GM12878 (cell line): ENCODE data around the gene ALG8. TPM values are rescaled to one million over a fixed set of nuclear protein-coding genes. Genes with fewer than 3 reads are reported as not detected.
"Not testable (repeated sequence)": the region's sequence is repeated elsewhere in the genome, so short reads cannot be mapped to it uniquely, and the experiment has no call there.

Source experiments
- ATAC-seq: fragments of 200-7000 bp; cut with Tn5 transposase; 3 replicates; pipeline ENCODE4 v1.9.1; 2020; ENCODE audit warnings: mild to moderate bottlenecking, moderate library complexity
- BruUV-seq: library from RNA; stranded (reverse); fragments of 400-500 nt; replicated peaks from 2 replicates; lab custom pipeline; 2021; lab: Mats Ljungman, UMichigan
- CTCF ChIA-PET: fragments of 300-600 bp; sonication (Branson Sonifier 250); formaldehyde crosslinking; extraction: SDS; loops from one replicate; lab custom pipeline; 2021; ENCODE audit warnings: inconsistent platforms; lab: Yijun Ruan, JAX
- POLR2A ChIA-PET: fragments of 350-600 bp; formaldehyde crosslinking; extraction: SDS; loops from one replicate; lab custom pipeline; 2021; ENCODE audit warnings: inconsistent platforms; lab: Charles Lee
- RAD21 ChIA-PET: fragments of 300-600 bp; sonication (Branson Sonifier 250); formaldehyde crosslinking; loops from one replicate; lab custom pipeline; 2023; ENCODE audit warnings: antibody characterized with exemption; ENCODE audit not compliant: unreplicated experiment; lab: Charles Lee
- SMC1A ChIA-PET: fragments of 300-600 bp; sonication (Branson Sonifier 250); formaldehyde crosslinking; loops from one replicate; lab custom pipeline; 2023; ENCODE audit not compliant: unreplicated experiment, uncharacterized antibody; lab: Charles Lee
- DNase-seq: peaks from one replicate; pipeline ENCODE4 v3.0.0-alpha.2; 2011; ENCODE audit warnings: low read depth, low spot score
- FAIRE-seq: peaks from 3 replicates; lab custom pipeline; 2011; peaks lifted over from hg19 to GRCh38; lab: Jason Lieb, UNC
- H2AFZ ChIP-seq: 2 replicates; pipeline ENCODE4 v1.6.0; 2011; ENCODE audit warnings: low read depth, low read length, control low read depth; ENCODE audit not compliant: control insufficient read depth
- H3K27ac ChIP-seq: 2 replicates; pipeline ENCODE4 v1.5.1; 2011; ENCODE audit warnings: control low read depth; ENCODE audit not compliant: control insufficient read depth, insufficient read depth
- H3K27me3 ChIP-seq, 2 experiments: replicated peaks in 1 of 2; 2 replicates each; pipeline versions ENCODE4 v1.6.0 to v1.6.1; 2011; ENCODE audit warnings: low read length in 1 of 2; ENCODE audit not compliant: control insufficient read depth in 2 of 2, insufficient read depth in 2 of 2
- H3K36me3 ChIP-seq, 2 experiments: 2 replicates each; pipeline ENCODE4 v1.5.1; 2011; ENCODE audit warnings: low read length in 1 of 2; ENCODE audit not compliant: control insufficient read depth in 2 of 2, insufficient read depth in 2 of 2
- H3K4me1 ChIP-seq: 2 replicates; pipeline ENCODE4 v1.6.1; 2011; ENCODE audit warnings: mild to moderate bottlenecking, low read length, moderate library complexity, mixed read lengths; ENCODE audit not compliant: control insufficient read depth, insufficient read depth
- H3K4me2 ChIP-seq: 2 replicates; pipeline ENCODE4 v1.6.0; 2011; ENCODE audit warnings: control low read depth; ENCODE audit not compliant: control insufficient read depth, insufficient read depth
- H3K4me3 ChIP-seq: fragments of 200-600 bp; sonication (generic); 2 replicates; pipeline ENCODE4 v1.5.1; 2016
- H3K79me2 ChIP-seq: 2 replicates; pipeline ENCODE4 v1.6.0; 2011; ENCODE audit warnings: low read length; ENCODE audit not compliant: control insufficient read depth, insufficient read depth
- H3K9ac ChIP-seq: 2 replicates; pipeline ENCODE4 v1.8.0; 2011; ENCODE audit warnings: low read length, control low read depth, mixed read lengths; ENCODE audit not compliant: control insufficient read depth, insufficient read depth
- H3K9me3 ChIP-seq: replicated peaks from 3 replicates; pipeline ENCODE4 v1.5.1; 2011; ENCODE audit warnings: mild to moderate bottlenecking, low read length; ENCODE audit not compliant: control insufficient read depth, insufficient read depth
- H4K20me1 ChIP-seq: 2 replicates; pipeline ENCODE4 v1.6.0; 2011; ENCODE audit not compliant: control insufficient read depth, insufficient read depth
- BACH1 ChIP-seq: fragments of 450-650 bp; IDR thresholded peaks from 2 replicates; pipeline ENCODE4 v1.6.1; 2017; ENCODE audit warnings: mild to moderate bottlenecking, borderline replicate concordance
- CREB1 ChIP-seq: IDR thresholded peaks from 2 replicates; pipeline ENCODE4 v1.6.1; 2012; ENCODE audit warnings: low read depth, mild to moderate bottlenecking, inconsistent platforms
- EGR1 ChIP-seq, 2 experiments: IDR thresholded peaks; 1 replicate in 1 of 2; 2 replicates in 1 of 2; pipeline ENCODE4 v1.6.1; 2011 to 2012; ENCODE audit warnings: low read depth in 2 of 2, low read length in 2 of 2, borderline replicate concordance in 1 of 2, mild to moderate bottlenecking in 1 of 2, moderate library complexity in 1 of 2
- FOS ChIP-seq: IDR thresholded peaks from 3 replicates; pipeline ENCODE4 v1.6.1; 2011; ENCODE audit warnings: borderline replicate concordance; ENCODE audit not compliant: insufficient read length; ENCODE audit errors: extremely low read depth
- FOXM1 ChIP-seq: IDR thresholded peaks from 2 replicates; pipeline ENCODE4 v1.6.1; 2012; ENCODE audit warnings: low read depth, mild to moderate bottlenecking, inconsistent platforms, low read length, moderate library complexity
- MAX ChIP-seq: IDR thresholded peaks from 2 replicates; pipeline ENCODE4 v1.6.1; 2012; ENCODE audit warnings: low read depth, low read length, improper control_type of control experiment
- MYC ChIP-seq: IDR thresholded peaks from 2 replicates; pipeline ENCODE4 v1.6.1; 2011; ENCODE audit warnings: mild to moderate bottlenecking, low read length, moderate library complexity, inconsistent platforms; ENCODE audit not compliant: insufficient read depth, insufficient replicate concordance, insufficient read length, severe bottlenecking
- PAX5 ChIP-seq: IDR thresholded peaks from 2 replicates; pipeline ENCODE4 v1.6.1; 2011; ENCODE audit warnings: low read depth, low read length, borderline replicate concordance
- RB1 ChIP-seq: fragments of 450-650 bp; formaldehyde crosslinking; IDR thresholded peaks from 2 replicates; pipeline ENCODE4 v1.6.1; 2017; ENCODE audit warnings: mild to moderate bottlenecking, borderline replicate concordance
- RBBP5 ChIP-seq: fragments of 200-600 bp; sonication (generic); conservative IDR thresholded peaks from 2 replicates; pipeline ENCODE4 v1.6.1; 2016
- RUNX3 ChIP-seq: IDR thresholded peaks from 2 replicates; pipeline ENCODE4 v1.6.1; 2012; ENCODE audit warnings: low read length, inconsistent platforms
- SMARCA5 ChIP-seq: fragments of 450-650 bp; IDR thresholded peaks from 2 replicates; pipeline ENCODE4 v1.6.1; 2017; ENCODE audit warnings: mild to moderate bottlenecking
- ZBED1 ChIP-seq: IDR thresholded peaks from 2 replicates; pipeline ENCODE4 v1.6.1; 2016; ENCODE audit warnings: borderline replicate concordance
- ZNF217 ChIP-seq: fragments of 450-650 bp; IDR thresholded peaks from 2 replicates; pipeline ENCODE4 v1.6.1; 2017; ENCODE audit warnings: antibody characterized with exemption, mild to moderate bottlenecking
- WGBS: methylation state at CpG from one replicate; pipeline ENCODE4 v1.1.6; 2016; ENCODE audit warnings: low lambda C conversion rate; ENCODE audit not compliant: insufficient replicate concordance, insufficient coverage; ENCODE audit errors: missing lambda C conversion rate; 5-methylcytosine and 5-hydroxymethylcytosine counted together
- in situ Hi-C: fragments of 300-500 bp; cut with MboI; formaldehyde crosslinking; loops from 9 replicates; pipeline ENCODE4 v1.14.3; 2018; ENCODE audit warnings: mixed read lengths
- intact Hi-C: fragments of 100-400 bp; cut with micrococcal nuclease; formaldehyde crosslinking; loops from one replicate; pipeline ENCODE4 v1.14.2; 2022; ENCODE audit not compliant: unreplicated experiment
- polyA plus RNA-seq, 11 experiments: library from polyadenylated mRNA; depleted of rRNA in 4 of 11; unstranded in 6 of 11; stranded (reverse) in 5 of 11; fragments of >200 nt; fragmentation: Nextera tagmentation in 4 of 11; fragmentation: Illumina TruSeq in 1 of 11; extraction: Ambion mirVana in 4 of 11; extraction: Trizol in 1 of 11; gene quantifications; 1 replicate in 1 of 11; 2 replicates in 10 of 11; pipeline versions ENCODE4 v1.2.1 to v1.2.3, GENCODE V29; 2011 to 2016; ENCODE audit warnings: inconsistent platforms in 2 of 11, missing spikeins in 2 of 11, low read depth in 1 of 11
- total RNA-seq, 4 experiments: library from RNA; depleted of rRNA in 3 of 4; stranded (reverse); fragments of >200 nt in 3 of 4; fragmentation: Illumina TruSeq in 1 of 4; extraction: Trizol in 1 of 4; gene quantifications; 2 replicates each; pipeline versions ENCODE4 v1.2.1 to v1.2.3, GENCODE V29; 2013 to 2021

ALG8 gene
- total and polyA plus RNA-seq, 10 of the 15 experiments (the other 5 are each of a cell fraction or from before 2014, with no cell fraction given) = 45.7 to 105 (median 68.4) TPM

GRCh38 chr11:78086521-78087074, 52.8 kb downstream of the ALG8 start:
- FAIRE-seq, in situ Hi-C loops: not testable (repeated sequence)

GRCh38 chr11:78085972-78086371, 53.5 kb downstream of the ALG8 start:
- H3K36me3 ChIP-seq = no peaks in the 10 kb centered on the region
- no peak overlapping the region for H3K9ac ChIP-seq
- H2AFZ ChIP-seq = no peak overlapping the region
- no peaks in the 10 kb centered on the region for H3K79me2 ChIP-seq
- no peak for TF ChIP-seq PAX5
- no peak for TF ChIP-seq MAX
- no peak for TF ChIP-seq BACH1
- no peak for TF ChIP-seq MYC
- TF ChIP-seq EGR1 (IDR thresholded peaks at IDR 0.05; ENCODE audit: borderline replicate concordance in 1 of 2, low read depth in 2 of 2, low read length in 2 of 2) = no peak
- no peak for TF ChIP-seq RB1
- no peak for TF ChIP-seq CREB1
- TF ChIP-seq ZNF217 = no peak
- no peak for TF ChIP-seq ZBED1
- TF ChIP-seq RBBP5 = no peak
- TF ChIP-seq FOS = no peak
- no peak for TF ChIP-seq SMARCA5
- TF ChIP-seq FOXM1 = no peak
- TF ChIP-seq RUNX3 = no peak
- no peaks in the 10 kb centered on the region for H4K20me1 ChIP-seq
- no peak overlapping the region for H3K4me3 ChIP-seq
- H3K9me3 ChIP-seq = no peaks in the 10 kb centered on the region
- FAIRE-seq (no peak), ATAC-seq (no peak), DNase-seq (no peak)
- 38% methylated on average over 3 of the region's 3 CpGs for WGBS
- H3K27me3 ChIP-seq = no peaks in the 10 kb centered on the region
- no peak overlapping the region for H3K4me2 ChIP-seq
- BruUV-seq = no TSS peak
- RAD21 ChIA-PET = no interaction called here
- intact Hi-C loops = no loop called here
- no peak overlapping the region for H3K27ac ChIP-seq
- POLR2A ChIA-PET = no interaction called here
- in situ Hi-C loops = no loop called here
- no peaks in the 10 kb centered on the region; the same call in 1 of the 2 replicates for H3K4me1 ChIP-seq
- SMC1A ChIA-PET = no interaction called here
- CTCF ChIA-PET = interaction anchor here (0.7 kb wide), 1 partner anchor 18 kb away, joined by 3 read pairs; no protein-coding TSS in a partner anchor

More at GRCh38 chr11:78086521-78087074, 52.8 kb downstream of the ALG8 start:
- H3K9me3 ChIP-seq, POLR2A ChIA-PET, H3K79me2 ChIP-seq, H3K27ac ChIP-seq, H3K27me3 ChIP-seq, SMC1A ChIA-PET, ATAC-seq, H3K4me3 ChIP-seq, H3K4me2 ChIP-seq, H3K9ac ChIP-seq, H3K4me1 ChIP-seq, RAD21 ChIA-PET, H4K20me1 ChIP-seq, H3K36me3 ChIP-seq, H2AFZ ChIP-seq, DNase-seq, intact Hi-C loops, BruUV-seq: not testable (repeated sequence)
- 77% methylated on average over 6 of the region's 6 CpGs for WGBS
- CTCF ChIA-PET = interaction anchor here (0.7 to 1.3 kb wide), 2 partner anchors 19 to 479 kb away, joined by 3 read pairs; no protein-coding TSS in a partner anchor
